ENCODE measurements around the gene UCKL1.
"Not testable (repeated sequence)": the region's sequence is repeated elsewhere in the genome, so short reads cannot be mapped to it uniquely, and the experiment has no call there.

UCKL1 gene

GRCh38 chr20:63942969-63943807, 13.0 kb downstream of the UCKL1 start:
- no peak for DNase-seq (ENCODE audit: low read depth)

- no peak for DNase-seq (ENCODE audit: low read depth)
These were observed 13.8 kb downstream of the UCKL1 start for GRCh38 chr20:63942250-63942951.

DNA sequence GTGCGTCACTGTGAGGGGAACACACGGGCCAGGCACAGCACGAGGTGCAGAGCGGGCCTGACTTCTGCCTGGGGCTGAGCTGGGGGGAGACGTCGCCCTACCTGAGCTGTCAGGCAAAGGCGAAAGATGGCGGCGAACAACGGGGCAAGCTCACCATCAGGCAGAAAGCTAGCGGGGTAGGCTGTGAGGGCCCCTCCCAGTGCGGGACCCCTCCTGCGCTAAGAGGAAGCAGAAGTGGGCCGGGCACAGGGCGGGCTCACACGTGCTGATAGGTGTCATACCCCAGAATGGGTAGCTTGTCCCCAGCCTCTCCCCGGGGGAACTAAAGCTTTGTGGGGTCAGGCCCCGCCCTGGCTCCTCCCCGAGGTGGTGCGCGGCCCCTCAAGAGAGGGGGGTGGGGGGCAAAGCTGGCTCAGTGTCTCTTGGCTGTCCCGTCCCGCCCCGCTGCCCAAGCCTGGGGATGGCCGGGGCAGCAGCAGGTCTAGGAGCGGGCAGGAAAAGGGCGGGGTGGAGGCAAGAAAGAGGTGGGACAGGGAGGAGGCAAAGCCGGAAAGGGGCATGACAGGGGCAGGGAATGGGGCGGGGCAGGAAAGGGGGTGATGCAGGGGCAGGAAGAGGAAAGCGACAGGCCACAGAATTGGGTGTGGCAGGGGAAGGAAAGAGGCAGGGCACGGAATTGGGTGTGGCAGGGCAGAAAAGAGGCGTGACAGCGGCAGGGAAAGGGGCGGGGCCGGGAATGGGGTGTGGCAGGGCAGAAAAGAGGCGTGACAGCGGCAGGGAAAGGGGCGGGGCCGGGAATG, 14.7 kb downstream of the UCKL1 start:
- DNase-seq (ENCODE audit: low read depth), result no peak

GRCh38 chr20:63940472-63941266, 15.5 kb downstream of the UCKL1 start:
- DNase-seq (ENCODE audit: low read depth), result no peak

DNA sequence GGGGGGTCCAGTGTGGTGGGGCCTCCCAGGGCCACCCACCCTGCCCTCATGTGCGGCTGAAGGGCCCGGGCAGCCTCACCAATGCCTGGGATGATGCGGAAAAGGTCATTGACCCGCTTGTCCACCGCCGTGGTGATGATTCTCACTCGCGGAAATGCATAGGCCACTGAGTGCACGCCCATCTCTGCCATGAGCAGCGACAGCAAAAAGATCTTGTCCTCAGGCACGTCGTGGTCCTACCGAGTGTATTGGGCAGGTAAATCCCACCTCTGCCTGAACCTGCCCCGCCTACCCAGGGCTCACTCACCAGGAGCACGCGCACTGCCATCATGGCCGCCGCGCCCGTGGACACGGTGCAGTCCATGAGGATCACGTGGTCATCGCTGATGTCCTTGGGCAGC, 16.1 kb downstream of the UCKL1 start:
- DNase-seq (ENCODE audit: low read depth), result no peak

DNA sequence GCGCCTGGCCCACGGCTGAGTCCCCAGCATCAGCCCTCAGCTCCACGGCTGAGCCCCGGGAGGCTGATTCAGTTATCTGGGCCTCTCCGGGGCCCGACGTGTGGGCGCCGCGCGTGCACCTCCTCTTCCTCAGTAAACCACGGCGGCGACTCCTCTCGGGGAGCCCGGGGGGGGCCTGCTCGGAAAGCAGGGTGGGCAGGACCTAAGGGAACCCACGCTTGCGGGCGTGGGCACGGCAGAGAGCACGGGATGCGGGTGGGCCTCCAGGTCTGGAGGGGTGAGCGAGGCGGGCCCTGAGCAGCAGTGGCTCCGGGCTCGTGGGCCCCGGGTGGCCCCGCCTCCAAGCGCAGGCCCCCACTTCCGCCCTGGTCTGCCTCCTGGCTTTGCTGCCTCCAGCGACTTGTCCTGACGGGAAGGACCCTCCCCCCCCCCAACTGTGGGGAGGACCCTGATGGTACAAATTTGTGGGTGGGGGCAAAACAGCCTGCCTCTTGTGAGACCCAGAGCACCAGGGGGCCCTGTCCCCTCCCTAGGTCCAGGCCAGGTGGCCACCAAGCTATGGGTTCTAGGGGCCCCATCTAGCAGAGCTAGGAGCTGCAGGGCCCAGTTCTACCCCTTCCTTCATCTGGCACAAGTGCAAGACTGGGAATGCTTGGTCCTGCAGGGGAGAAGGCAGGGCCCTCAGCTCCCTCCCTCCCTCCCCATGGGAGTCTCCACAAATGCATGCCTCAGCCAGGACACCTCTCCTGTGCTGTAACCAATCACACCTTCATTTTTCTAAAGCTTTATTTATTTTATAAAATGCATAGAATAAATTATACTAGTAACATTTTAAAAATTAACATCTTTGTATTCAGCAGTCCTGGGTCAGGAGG, 16.9 kb downstream of the UCKL1 start:
- no peak for DNase-seq (ENCODE audit: low read depth)

DNA sequence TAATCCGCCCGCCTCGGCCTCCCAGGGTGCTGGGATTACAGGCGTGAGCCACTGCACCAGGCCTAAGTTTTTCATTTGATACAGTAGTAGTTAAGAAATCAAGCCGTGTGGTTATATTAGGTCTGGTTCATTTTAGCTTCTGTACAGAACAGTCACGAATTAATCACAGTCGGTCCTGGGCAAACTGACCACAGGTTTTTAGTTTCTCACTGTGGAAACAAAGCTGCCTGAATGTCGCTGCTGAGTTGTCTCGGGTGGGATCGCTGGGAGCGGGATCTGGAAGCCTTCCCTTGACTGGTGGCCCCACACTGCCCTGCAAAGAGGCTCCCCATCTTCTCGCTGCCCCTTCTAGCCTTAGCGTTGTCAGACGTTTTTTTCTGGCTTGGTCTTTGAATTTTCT, 18.6 kb downstream of the UCKL1 start:
- DNase-seq (ENCODE audit: low read depth), result no peak

GRCh38 chr20:63935447-63935846, 20.8 kb downstream of the UCKL1 start:
- no peak for DNase-seq (ENCODE audit: low read depth)

DNA sequence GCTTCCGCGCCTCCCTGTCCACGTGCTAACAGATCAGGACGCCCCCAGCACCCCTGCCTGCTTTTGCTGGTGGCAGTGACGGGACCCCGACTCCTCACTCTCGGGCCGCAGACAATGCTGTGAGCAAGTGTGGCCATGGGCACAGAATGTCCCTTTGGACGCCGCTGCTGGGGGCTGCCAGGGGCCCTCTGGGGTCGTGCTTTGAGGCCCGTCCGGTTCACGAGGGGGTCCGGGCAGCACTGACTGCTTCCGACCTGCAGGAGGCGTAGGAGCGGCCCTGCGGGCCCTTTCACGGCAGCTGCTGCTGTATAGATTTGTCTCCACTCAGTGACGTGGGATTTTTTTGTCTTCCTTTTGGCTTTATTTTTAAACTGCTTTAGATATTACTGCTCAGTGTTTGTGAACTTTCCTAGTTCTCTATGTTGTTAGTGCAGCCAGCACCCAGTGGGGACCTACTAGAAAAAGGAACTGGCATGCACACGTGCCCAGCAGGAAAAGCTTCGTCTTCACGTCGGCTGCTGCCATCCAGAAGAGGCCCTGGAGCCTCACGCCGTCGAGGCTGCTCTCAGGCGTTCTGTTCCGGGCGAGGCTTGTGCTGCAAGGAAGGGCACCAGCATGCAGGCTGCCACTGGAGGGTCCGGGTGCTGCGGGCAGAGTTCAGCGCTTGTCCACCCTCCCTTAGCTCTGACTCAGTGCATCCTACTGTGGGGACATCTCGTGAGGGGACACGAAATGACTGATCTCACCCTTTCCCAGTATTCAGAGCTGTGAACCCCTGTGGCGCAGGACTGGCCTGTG, 21.7 kb downstream of the UCKL1 start:
- DNase-seq (ENCODE audit: low read depth), result no peak

GRCh38 chr20:63933646-63934045, 22.6 kb downstream of the UCKL1 start:
- DNase-seq (ENCODE audit: low read depth), result no peak

- DNase-seq (ENCODE audit: low read depth), result no peak
These were observed 23.5 kb downstream of the UCKL1 start for GRCh38 chr20:63932606-63933160.

DNA sequence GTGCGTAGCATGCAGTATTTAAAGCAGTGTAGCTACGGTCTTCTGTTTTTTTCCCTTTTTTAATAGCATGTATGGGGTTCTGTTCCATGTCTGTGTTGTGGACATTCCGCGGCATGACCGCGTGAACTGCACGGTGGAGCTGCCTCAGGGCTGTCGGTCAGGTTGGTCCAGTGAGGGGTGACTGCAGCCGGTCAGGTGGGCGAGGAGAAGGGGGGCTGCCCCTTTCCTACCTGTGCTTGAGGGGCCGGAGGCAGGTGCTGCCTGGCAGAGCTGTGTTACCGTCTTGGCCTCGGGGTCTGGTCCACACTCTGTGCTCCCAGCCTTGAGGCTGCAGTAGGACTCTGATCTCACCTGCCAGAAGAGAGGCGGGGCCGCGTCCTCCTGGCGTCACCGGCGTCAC, 24.5 kb downstream of the UCKL1 start:
- DNase-seq (ENCODE audit: low read depth), result no peak

GRCh38 chr20:63930971-63931553, 25.2 kb downstream of the UCKL1 start:
- no peak for DNase-seq (ENCODE audit: low read depth)

- DNase-seq (ENCODE audit: low read depth), result not testable (repeated sequence)
These were observed 26.7 kb downstream of the UCKL1 start for GRCh38 chr20:63929473-63929883.

DNA sequence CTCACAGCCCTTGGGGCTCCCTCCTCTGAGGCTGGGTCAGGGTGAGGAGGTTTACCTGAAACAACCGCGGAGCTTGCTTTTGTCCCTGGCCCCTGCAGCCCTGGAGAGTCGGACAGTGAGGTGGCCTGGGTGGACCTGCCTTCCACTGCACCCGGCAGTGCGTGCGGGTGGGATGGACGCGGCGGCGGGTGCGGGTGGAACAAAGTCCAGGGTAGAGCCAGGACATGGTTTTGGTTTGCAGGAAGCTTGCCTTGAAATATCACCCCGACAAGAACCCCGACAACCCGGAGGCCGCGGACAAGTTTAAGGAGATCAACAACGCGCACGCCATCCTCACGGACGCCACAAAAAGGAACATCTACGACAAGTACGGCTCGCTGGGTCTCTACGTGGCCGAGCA, 27.1 kb downstream of the UCKL1 start:
- no peak for DNase-seq (ENCODE audit: low read depth)

- DNase-seq (ENCODE audit: low read depth), result no peak
These were observed 29.9 kb downstream of the UCKL1 start for GRCh38 chr20:63926298-63926697.

GRCh38 chr20:63924241-63924640, 32.0 kb downstream of the UCKL1 start:
- no peak for DNase-seq (ENCODE audit: low read depth)

- DNase-seq (ENCODE audit: low read depth), result no peak
These were observed 32.6 kb downstream of the UCKL1 start for GRCh38 chr20:63923651-63924050.

GRCh38 chr20:63920226-63920625, 36.0 kb downstream of the UCKL1 start:
- no peak for DNase-seq (ENCODE audit: low read depth)

Measured in stimulated activated CD8-positive, alpha-beta memory T cell treated with anti-CD3 and anti-CD28 coated beads, Interleukin-15, amount 100 ng/mL, for 24 hours (primary cell).